ENCODE data around the gene ZNF281.

GRCh38 chr1:200369706-200370105 is 40.1 kb downstream of the ZNF281 start:
- no peak for TF ChIP-seq CTCF (conservative IDR thresholded peaks at IDR 0.05)
- TF ChIP-seq EZH2 (IDR thresholded peaks at IDR 0.05; ENCODE audit: low read depth), result no peak

Data from PC-9 (cell line).